GM18951 (cell line): ENCODE data around the gene H1-8.

ENCODE experiments used
- POLR2A ChIP-seq: IDR thresholded peaks from 4 replicates; pipeline ENCODE4 v1.6.1; 2011; ENCODE audit warnings: mild to moderate bottlenecking; ENCODE audit not compliant: insufficient read length, insufficient read depth; ENCODE audit errors: extremely low read depth
- in situ Hi-C: fragments of 300-500 bp; cut with MboI; formaldehyde crosslinking; loops from one replicate; pipeline ENCODE4 v1.12.0; 2022; ENCODE audit warnings: low sequenced_read_pairs, mixed read lengths, inconsistent platforms; ENCODE audit not compliant: unreplicated experiment

The H1-8 gene

GRCh38 chr3:129579991-129580390 lies 37.0 kb downstream of the H1-8 start:
- no peak for TF ChIP-seq POLR2A
- in situ Hi-C loops: no loop called here

DNA sequence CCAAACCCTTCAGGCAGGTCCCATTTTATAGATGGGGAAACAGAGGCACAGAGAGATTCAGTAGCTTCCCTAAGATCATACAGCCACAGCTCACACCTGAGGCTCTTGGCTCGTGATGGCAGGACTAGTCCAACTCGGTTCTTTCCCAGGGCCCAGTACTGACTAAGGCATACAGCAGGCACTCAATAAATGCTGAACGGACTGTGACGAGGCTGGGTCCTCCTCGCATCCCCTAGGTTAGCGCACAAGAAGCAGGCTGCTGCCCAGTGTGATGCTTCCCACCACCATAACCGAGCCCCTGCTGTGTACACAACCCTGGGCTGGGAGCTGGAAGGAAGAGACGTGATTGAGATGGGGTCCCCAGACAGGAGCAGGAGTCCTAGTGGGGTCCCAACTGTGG lies 38.6 kb downstream of the H1-8 start:
- TF ChIP-seq POLR2A: no peak
- in situ Hi-C loops: no loop called here

- in situ Hi-C loops: no loop called here
- no peak for TF ChIP-seq POLR2A
These were observed 39.8 kb downstream of the H1-8 start for GRCh38 chr3:129582799-129583198.

DNA sequence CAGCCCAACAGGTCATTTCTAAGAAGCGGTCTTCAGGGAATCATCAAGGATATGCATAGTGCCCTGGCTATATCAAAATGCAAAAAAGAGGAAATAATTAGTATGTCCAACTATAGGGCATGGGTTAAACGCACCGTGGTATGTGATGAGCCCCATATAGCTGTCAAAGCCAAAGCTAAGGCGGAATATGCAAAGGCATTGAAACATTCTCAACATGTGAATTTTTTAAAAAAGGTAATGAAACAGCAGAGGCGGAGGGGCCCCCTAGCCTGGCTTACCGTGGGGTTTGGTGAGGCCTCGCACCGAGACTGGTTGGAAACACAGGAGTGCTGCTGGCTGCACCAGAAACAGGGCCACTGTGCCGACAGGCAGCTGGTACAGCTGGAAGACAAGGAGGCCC lies 40.3 kb downstream of the H1-8 start:
- in situ Hi-C loops: no loop called here
- no peak for TF ChIP-seq POLR2A

DNA sequence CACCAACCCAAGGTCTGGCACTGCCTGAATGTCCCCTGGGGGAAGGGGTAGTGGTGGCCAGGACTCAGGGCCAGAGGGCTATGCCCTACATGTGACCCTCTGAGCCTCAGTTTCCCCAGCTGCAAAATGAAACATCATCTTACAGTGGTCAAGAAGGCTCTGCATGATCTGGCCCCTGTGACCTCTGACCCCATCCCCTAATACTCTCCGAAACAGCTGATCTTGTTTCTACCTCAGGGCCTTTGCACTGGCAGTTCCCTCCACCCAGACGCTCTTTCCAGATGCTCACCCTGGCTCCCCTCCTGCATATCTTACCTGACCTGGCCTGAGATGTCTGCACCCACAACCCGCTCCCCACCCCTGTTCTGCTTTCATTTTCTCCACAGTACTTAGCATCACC lies 41.7 kb downstream of the H1-8 start:
- in situ Hi-C loops: no loop called here
- TF ChIP-seq POLR2A: no peak

GRCh38 chr3:129585949-129586657 lies 43.1 kb downstream of the H1-8 start:
- in situ Hi-C loops: no loop called here
- TF ChIP-seq POLR2A: no peak

DNA sequence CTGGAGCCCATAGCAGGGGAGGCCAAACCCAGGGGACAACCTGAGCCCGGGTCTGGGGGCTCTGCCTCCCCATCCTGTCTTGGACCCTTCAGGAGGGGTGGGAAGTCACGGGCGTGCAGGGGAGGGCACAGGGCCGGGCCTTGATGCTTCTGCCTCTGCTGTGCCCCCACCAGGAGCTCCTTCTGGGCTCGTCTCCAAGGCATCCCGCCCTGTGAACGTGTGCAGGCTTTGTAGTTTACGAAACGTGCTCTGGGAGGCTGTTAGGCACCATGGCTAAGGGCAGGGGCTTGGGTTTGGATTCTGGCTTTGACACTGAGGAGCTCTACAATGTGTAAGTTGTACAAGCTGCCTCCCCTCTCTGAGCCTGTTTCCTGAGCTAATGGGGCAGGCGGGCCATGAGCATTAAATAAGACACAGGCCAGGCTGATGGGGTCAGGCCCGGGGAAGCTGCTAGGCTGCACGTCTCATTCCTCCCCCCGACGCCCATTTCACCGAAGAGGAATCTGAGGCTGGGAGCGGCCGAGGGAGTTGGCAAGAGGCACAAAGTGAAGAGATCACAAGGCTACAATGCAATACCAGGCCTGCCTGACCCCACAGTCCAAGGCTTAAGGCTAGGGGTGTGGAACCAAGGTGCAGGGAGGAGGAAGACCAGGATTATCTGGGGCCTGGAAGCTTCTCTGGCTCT lies 43.9 kb downstream of the H1-8 start:
- TF ChIP-seq POLR2A: no peak
- in situ Hi-C loops: no loop called here

DNA sequence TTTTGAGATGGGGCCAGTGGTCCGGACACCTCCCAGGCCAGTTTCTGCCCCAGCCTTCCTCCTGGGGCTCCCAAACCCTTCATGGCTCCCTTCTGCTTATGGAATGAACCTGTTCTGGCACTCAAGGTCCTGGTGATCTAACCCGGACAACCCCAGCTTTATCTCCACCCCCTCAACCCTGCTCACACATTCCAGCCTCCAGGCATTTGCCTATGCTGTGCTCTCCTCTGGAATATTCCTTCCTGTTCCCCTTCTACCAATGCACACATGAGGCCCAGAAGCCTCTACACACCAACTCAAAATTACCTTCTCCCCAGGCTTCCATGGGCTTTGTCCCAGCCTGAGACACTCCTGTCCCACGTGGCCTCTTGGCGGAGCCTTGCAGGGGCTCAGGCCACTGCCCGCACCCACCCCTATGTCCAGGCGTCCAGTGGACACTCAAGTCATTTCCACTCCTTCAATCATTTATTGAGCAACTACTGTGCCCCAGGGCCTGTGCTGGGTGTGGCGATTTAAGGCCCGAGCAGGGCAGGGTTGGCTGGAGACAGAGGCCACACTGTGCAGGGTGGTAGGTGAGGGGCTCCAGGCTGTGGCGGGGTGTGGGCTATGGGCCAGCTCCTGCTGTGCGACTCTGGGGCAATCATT lies 44.7 kb downstream of the H1-8 start:
- no peak for TF ChIP-seq POLR2A
- in situ Hi-C loops: no loop called here

DNA sequence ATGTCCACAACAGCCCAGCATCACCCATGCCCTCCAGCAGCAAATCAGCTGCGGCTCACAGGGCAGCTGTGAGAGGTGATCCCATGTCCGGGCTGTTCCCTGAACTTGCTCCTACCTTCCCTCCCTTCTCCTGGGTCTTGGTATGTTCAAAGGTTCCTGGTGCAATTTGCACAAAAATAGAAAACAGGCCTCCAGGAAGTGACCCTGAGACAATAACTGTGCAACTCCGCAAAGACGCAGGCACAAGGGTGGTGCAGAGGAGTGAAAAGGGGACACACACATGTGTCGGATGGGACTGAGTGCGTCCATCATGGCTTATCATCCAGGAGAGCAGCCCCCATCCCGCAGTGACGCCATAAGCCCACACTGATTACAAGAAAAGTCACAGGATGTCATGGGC lies 47.2 kb downstream of the H1-8 start:
- no peak for TF ChIP-seq POLR2A
- in situ Hi-C loops: no loop called here

- in situ Hi-C loops: no loop called here
- no peak for TF ChIP-seq POLR2A
These were observed 49.0 kb downstream of the H1-8 start for GRCh38 chr3:129591932-129592331.

GRCh38 chr3:129592381-129593131 lies 49.6 kb downstream of the H1-8 start:
- TF ChIP-seq POLR2A: no peak
- in situ Hi-C loops: no loop called here

- in situ Hi-C loops: no loop called here
- TF ChIP-seq POLR2A: no peak
These were observed 50.2 kb downstream of the H1-8 start for GRCh38 chr3:129593230-129593594.

- TF ChIP-seq POLR2A: no peak
- in situ Hi-C loops: no loop called here
These were observed 50.8 kb downstream of the H1-8 start for GRCh38 chr3:129593595-129594339.
